ENCODE measurements around the gene CPD. TPM values are rescaled to one million over a fixed set of nuclear protein-coding genes. Genes with fewer than 3 reads are reported as not detected.
"Not testable (repeated sequence)": the region's sequence is repeated elsewhere in the genome, so short reads cannot be mapped to it uniquely, and the experiment has no call there.

Gene CPD
- polyA plus RNA-seq, 1 donor (not counting 4 experiments of a cell fraction or from before 2014, with no cell fraction given), result 30.5 TPM

GRCh38 chr17:30454635-30455034, 75.9 kb downstream of the CPD start:
- Histone ChIP-seq H2AFZ (ENCODE audit: control insufficient read depth, low read length) (no peak overlapping the region), H3K27me3 (ENCODE audit: control insufficient read depth, extremely low read depth, insufficient read depth, low read length) (no peaks in the 10 kb centered on the region), H3K9ac (ENCODE audit: control insufficient read depth, extremely low read depth, insufficient read depth, low read length) (no peak overlapping the region), H3K27ac (ENCODE audit: control insufficient read depth, insufficient read depth, low read length) (no peak overlapping the region), H3K36me3 (ENCODE audit: control insufficient read depth in 2 of 2, extremely low read depth in 1 of 2, insufficient read depth in 2 of 2, low read length in 2 of 2) (peaks cover 3 to 4% of the 10 kb centered on the region in 2 experiments), H4K20me1 (ENCODE audit: control insufficient read depth, extremely low read depth, insufficient read depth, low read length) (no peaks in the 10 kb centered on the region), H3K4me1 (ENCODE audit: control insufficient read depth, extremely low read depth, insufficient read depth, low read length) (no peaks in the 10 kb centered on the region), H3K79me2 (ENCODE audit: control insufficient read depth, insufficient read depth, low read length) (no peaks in the 10 kb centered on the region), H3K4me3 (ENCODE audit: control insufficient read depth in 2 of 3, extremely low read depth in 1 of 3, insufficient read depth in 2 of 3, low read depth in 1 of 3, low read length in 3 of 3) (no peak overlapping the region), H3K4me2 (ENCODE audit: control insufficient read depth, extremely low read depth, insufficient read depth, low read depth, low read length) (no peak overlapping the region), H3K9me1 (ENCODE audit: control insufficient read depth, extremely low read depth, insufficient read depth, low read length) (no peaks in the 10 kb centered on the region), H3K9me3 (ENCODE audit: control insufficient read depth, low read depth, low read length) (no peaks in the 10 kb centered on the region)
- dilution Hi-C loops (cut with MboI; ENCODE audit: extremely low pct_ligation_motif_present, low sequenced_read_pairs), result no loop called here
- TF ChIP-seq EZH2 (IDR thresholded peaks at IDR 0.05; ENCODE audit: low read length) (no peak), CTCF (optimal IDR thresholded peaks at IDR 0.05 in 1 of 3, IDR thresholded peaks at IDR 0.05 in 1 of 3, conservative IDR thresholded peaks at IDR 0.05 in 1 of 3; ENCODE audit: extremely low read depth in 1 of 3, insufficient read depth in 2 of 3, low read length in 3 of 3) (no peak)
- DNase-seq (ENCODE audit: low read depth, low spot score), result no peak
- no peak for FAIRE-seq

GRCh38 chr17:30458371-30458770, 79.6 kb downstream of the CPD start:
- Histone ChIP-seq H3K4me1 (ENCODE audit: control insufficient read depth, extremely low read depth, insufficient read depth, low read length) (no peaks in the 10 kb centered on the region), H3K9me1 (ENCODE audit: control insufficient read depth, extremely low read depth, insufficient read depth, low read length) (no peaks in the 10 kb centered on the region), H2AFZ (ENCODE audit: control insufficient read depth, low read length) (no peak overlapping the region), H3K27ac (ENCODE audit: control insufficient read depth, insufficient read depth, low read length) (no peak overlapping the region), H3K27me3 (ENCODE audit: control insufficient read depth, extremely low read depth, insufficient read depth, low read length) (no peaks in the 10 kb centered on the region), H3K9me3 (ENCODE audit: control insufficient read depth, low read depth, low read length) (no peaks in the 10 kb centered on the region), H3K9ac (ENCODE audit: control insufficient read depth, extremely low read depth, insufficient read depth, low read length) (no peak overlapping the region), H3K4me2 (ENCODE audit: control insufficient read depth, extremely low read depth, insufficient read depth, low read depth, low read length) (no peak overlapping the region), H3K36me3 (ENCODE audit: control insufficient read depth in 2 of 2, extremely low read depth in 1 of 2, insufficient read depth in 2 of 2, low read length in 2 of 2) (peaks cover 5% of the 10 kb centered on the region in 2 experiments), H4K20me1 (ENCODE audit: control insufficient read depth, extremely low read depth, insufficient read depth, low read length) (no peaks in the 10 kb centered on the region), H3K4me3 (ENCODE audit: control insufficient read depth in 2 of 3, extremely low read depth in 1 of 3, insufficient read depth in 2 of 3, low read depth in 1 of 3, low read length in 3 of 3) (no peak overlapping the region), H3K79me2 (ENCODE audit: control insufficient read depth, insufficient read depth, low read length) (no peaks in the 10 kb centered on the region)
- dilution Hi-C loops (cut with MboI; ENCODE audit: extremely low pct_ligation_motif_present, low sequenced_read_pairs), result no loop called here
- TF ChIP-seq CTCF (optimal IDR thresholded peaks at IDR 0.05 in 1 of 3, IDR thresholded peaks at IDR 0.05 in 1 of 3, conservative IDR thresholded peaks at IDR 0.05 in 1 of 3; ENCODE audit: extremely low read depth in 1 of 3, insufficient read depth in 2 of 3, low read length in 3 of 3) (no peak), EZH2 (IDR thresholded peaks at IDR 0.05; ENCODE audit: low read length) (no peak)
- FAIRE-seq (no peak), DNase-seq (ENCODE audit: low read depth, low spot score) (no peak)

GRCh38 chr17:30458797-30459413, 80.2 kb downstream of the CPD start:
- dilution Hi-C loops (cut with MboI; ENCODE audit: extremely low pct_ligation_motif_present, low sequenced_read_pairs), result not testable (repeated sequence)

More at GRCh38 chr17:30458797-30459413, 80.2 kb downstream of the CPD start:
- not testable (repeated sequence) for H3K27ac ChIP-seq (ENCODE audit: control insufficient read depth, insufficient read depth, low read length); H3K27me3 ChIP-seq (ENCODE audit: control insufficient read depth, extremely low read depth, insufficient read depth, low read length); H4K20me1 ChIP-seq (ENCODE audit: control insufficient read depth, extremely low read depth, insufficient read depth, low read length); H3K9me1 ChIP-seq (ENCODE audit: control insufficient read depth, extremely low read depth, insufficient read depth, low read length); H3K9me3 ChIP-seq (ENCODE audit: control insufficient read depth, low read depth, low read length); H3K9ac ChIP-seq (ENCODE audit: control insufficient read depth, extremely low read depth, insufficient read depth, low read length); DNase-seq (ENCODE audit: low read depth, low spot score); H3K4me3 ChIP-seq (ENCODE audit: control insufficient read depth in 2 of 3, extremely low read depth in 1 of 3, insufficient read depth in 2 of 3, low read depth in 1 of 3, low read length in 3 of 3); H3K4me2 ChIP-seq (ENCODE audit: control insufficient read depth, extremely low read depth, insufficient read depth, low read depth, low read length); H3K79me2 ChIP-seq (ENCODE audit: control insufficient read depth, insufficient read depth, low read length); FAIRE-seq; H3K4me1 ChIP-seq (ENCODE audit: control insufficient read depth, extremely low read depth, insufficient read depth, low read length); H3K36me3 ChIP-seq (ENCODE audit: control insufficient read depth in 2 of 2, extremely low read depth in 1 of 2, insufficient read depth in 2 of 2, low read length in 2 of 2); H2AFZ ChIP-seq (ENCODE audit: control insufficient read depth, low read length)

Measured in keratinocyte (primary cell).